ENCODE measurements around the gene ITFG2. TPM values are rescaled to one million over a fixed set of nuclear protein-coding genes. Genes with fewer than 3 reads are reported as not detected.

ITFG2 gene
- total and polyA plus RNA-seq, 2 of the 13 experiments (the other 11 are each of a cell fraction or from before 2014, with no cell fraction given): 14.8 to 15.5 TPM

- CTCF ChIA-PET (ENCODE audit: low intra/inter-chr PET ratio, low total read pairs): interaction anchor here (1.2 kb wide), 1 partner anchor 74 kb away, joined by 3 read pairs; no protein-coding TSS in a partner anchor
- DNase-seq (ENCODE audit: low spot score): peak; percentile 69
- peak; percentile 34; the same call in 1 of the 2 replicates for TF ChIP-seq RAD21 (CRISPR knock-in tag; IDR thresholded peaks at IDR 0.05)
- TF ChIP-seq, protein P1, sequence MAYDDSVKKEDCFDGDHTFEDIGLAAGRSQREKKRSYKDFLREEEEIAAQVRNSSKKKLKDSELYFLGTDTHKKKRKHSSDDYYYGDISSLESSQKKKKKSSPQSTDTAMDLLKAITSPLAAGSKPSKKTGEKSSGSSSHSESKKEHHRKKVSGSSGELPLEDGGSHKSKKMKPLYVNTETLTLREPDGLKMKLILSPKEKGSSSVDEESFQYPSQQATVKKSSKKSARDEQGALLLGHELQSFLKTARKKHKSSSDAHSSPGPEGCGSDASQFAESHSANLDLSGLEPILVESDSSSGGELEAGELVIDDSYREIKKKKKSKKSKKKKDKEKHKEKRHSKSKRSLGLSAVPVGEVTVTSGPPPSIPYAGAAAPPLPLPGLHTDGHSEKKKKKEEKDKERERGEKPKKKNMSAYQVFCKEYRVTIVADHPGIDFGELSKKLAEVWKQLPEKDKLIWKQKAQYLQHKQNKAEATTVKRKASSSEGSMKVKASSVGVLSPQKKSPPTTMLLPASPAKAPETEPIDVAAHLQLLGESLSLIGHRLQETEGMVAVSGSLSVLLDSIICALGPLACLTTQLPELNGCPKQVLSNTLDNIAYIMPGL (CRISPR knock-in tag; IDR thresholded peaks at IDR 0.05; ENCODE audit: borderline replicate concordance in 1 of 2, low read depth in 1 of 2): peak; percentile 31 to 49; a peak in 1 of 4 replicates
- no peak for TF ChIP-seq CBX1 (IDR thresholded peaks at IDR 0.05; ENCODE audit: low read depth)
- TF ChIP-seq ZNF383 (CRISPR knock-in tag; IDR thresholded peaks at IDR 0.05; ENCODE audit: borderline replicate concordance): no peak
- TF ChIP-seq ZNF652 (CRISPR knock-in tag; IDR thresholded peaks at IDR 0.05; ENCODE audit: borderline replicate concordance, low read depth): peak; percentile 94
- no peak for TF ChIP-seq HDAC2 (CRISPR knock-in tag; IDR thresholded peaks at IDR 0.05)
- peak; percentile 24; the same call in 1 of the 2 replicates for TF ChIP-seq TGIF2 (CRISPR knock-in tag; IDR thresholded peaks at IDR 0.05)
- TF ChIP-seq YEATS2 (CRISPR knock-in tag; IDR thresholded peaks at IDR 0.05; ENCODE audit: borderline replicate concordance): no peak
- no peak for TF ChIP-seq PHF5A (CRISPR knock-in tag; IDR thresholded peaks at IDR 0.05; ENCODE audit: low read depth, unreplicated experiment)
- peak; percentile 90 for TF ChIP-seq ZNF121 (CRISPR knock-in tag; IDR thresholded peaks at IDR 0.05)
- TF ChIP-seq, protein P2, sequence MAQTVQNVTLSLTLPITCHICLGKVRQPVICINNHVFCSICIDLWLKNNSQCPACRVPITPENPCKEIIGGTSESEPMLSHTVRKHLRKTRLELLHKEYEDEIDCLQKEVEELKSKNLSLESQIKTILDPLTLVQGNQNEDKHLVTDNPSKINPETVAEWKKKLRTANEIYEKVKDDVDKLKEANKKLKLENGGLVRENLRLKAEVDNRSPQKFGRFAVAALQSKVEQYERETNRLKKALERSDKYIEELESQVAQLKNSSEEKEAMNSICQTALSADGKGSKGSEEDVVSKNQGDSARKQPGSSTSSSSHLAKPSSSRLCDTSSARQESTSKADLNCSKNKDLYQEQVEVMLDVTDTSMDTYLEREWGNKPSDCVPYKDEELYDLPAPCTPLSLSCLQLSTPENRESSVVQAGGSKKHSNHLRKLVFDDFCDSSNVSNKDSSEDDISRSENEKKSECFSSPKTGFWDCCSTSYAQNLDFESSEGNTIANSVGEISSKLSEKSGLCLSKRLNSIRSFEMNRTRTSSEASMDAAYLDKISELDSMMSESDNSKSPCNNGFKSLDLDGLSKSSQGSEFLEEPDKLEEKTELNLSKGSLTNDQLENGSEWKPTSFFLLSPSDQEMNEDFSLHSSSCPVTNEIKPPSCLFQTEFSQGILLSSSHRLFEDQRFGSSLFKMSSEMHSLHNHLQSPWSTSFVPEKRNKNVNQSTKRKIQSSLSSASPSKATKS (CRISPR knock-in tag; IDR thresholded peaks at IDR 0.05): no peak
- TF ChIP-seq ZNF510 (CRISPR knock-in tag; IDR thresholded peaks at IDR 0.05; ENCODE audit: low read depth): no peak; the same call in 1 of the 2 replicates
- no peak for TF ChIP-seq CEBPG (CRISPR knock-in tag; IDR thresholded peaks at IDR 0.05)
- TF ChIP-seq SRF (IDR thresholded peaks at IDR 0.05; ENCODE audit: low read depth, low read length): peak; percentile 46; the same call in 1 of the 2 replicates
- no peak for TF ChIP-seq RFX1 (IDR thresholded peaks at IDR 0.05)
- no peak for TF ChIP-seq SP4 (CRISPR knock-in tag; IDR thresholded peaks at IDR 0.05)
- TF ChIP-seq MLLT10 (CRISPR knock-in tag; IDR thresholded peaks at IDR 0.05): no peak
- no peak for TF ChIP-seq ZNF431 (CRISPR knock-in tag; IDR thresholded peaks at IDR 0.05; ENCODE audit: borderline replicate concordance, low read depth)
- TF ChIP-seq ZNF749 (CRISPR knock-in tag; IDR thresholded peaks at IDR 0.05; ENCODE audit: borderline replicate concordance): no peak
- no peak for TF ChIP-seq HMG20A (CRISPR knock-in tag; IDR thresholded peaks at IDR 0.05; ENCODE audit: borderline replicate concordance)
Measured at GRCh38 chr12:2813214-2814185, 1.0 kb downstream of the ITFG2 start.

More at GRCh38 chr12:2813214-2814185, 1.0 kb downstream of the ITFG2 start:
- FAIRE-seq (no peak), ATAC-seq (peak; percentile 64)
- BruUV-seq (replicated peaks): no TSS peak
- peak overlapping the region; percentile 96 for H3K4me2 ChIP-seq (ENCODE audit: low read depth, low read length)
- POLR2A ChIA-PET: interaction anchor here (1.2 to 1.7 kb wide), 4 partner anchors 15 to 150 kb away, joined by 3 to 9 read pairs (median 6); no protein-coding TSS in a partner anchor
- H3K27ac ChIP-seq (ENCODE audit: extremely low read length, insufficient read depth, low read length): peak overlapping the region; percentile 99
- H3K79me2 ChIP-seq (ENCODE audit: insufficient read depth, low read length): peaks cover 16% of the 10 kb centered on the region
- H3K9me3 ChIP-seq (ENCODE audit: low read length): no peaks in the 10 kb centered on the region
- WGBS (ENCODE audit: low lambda C conversion rate): 8% methylated on average over 10 of the region's 10 CpGs
- intact Hi-C loops (cut with micrococcal nuclease; ENCODE audit: unreplicated experiment) (no loop called here), in situ Hi-C loops (cut with HindIII; ENCODE audit: extremely low pct_ligation_motif_present, low pct_unique_long_range_greater_than_20kb) (no loop called here)
- H3K36me3 ChIP-seq (replicated peaks in 1 of 2; ENCODE audit: control insufficient read depth in 1 of 2, insufficient read depth in 2 of 2, low read length in 2 of 2): peaks cover 0 to 9% of the 10 kb centered on the region in 2 experiments; a peak in 3 of 5 replicates
- H3K9ac ChIP-seq (ENCODE audit: insufficient read depth, low read depth, low read length): peak overlapping the region; percentile 98
- peak overlapping the region; percentile 80 to 98 (median 90) for H3K4me3 ChIP-seq (replicated peaks in 1 of 3; ENCODE audit: insufficient read depth in 1 of 3, low read depth in 2 of 3, low read length in 3 of 3)
- no peak overlapping the region for H2AFZ ChIP-seq (ENCODE audit: low read length)
- peaks cover 5% of the 10 kb centered on the region; the same call in 1 of the 2 replicates for H4K20me1 ChIP-seq (ENCODE audit: insufficient read depth, low read length)
- peaks cover 0 to 3% of the 10 kb centered on the region in 2 experiments; a peak in 1 of 5 replicates for H3K27me3 ChIP-seq (ENCODE audit: control insufficient read depth in 1 of 2, insufficient read depth in 2 of 2, low read length in 2 of 2)
- peaks cover 17% of the 10 kb centered on the region for H3K4me1 ChIP-seq (ENCODE audit: insufficient read depth, low read length)
